Thymus (tissue), 11 donors: ENCODE data around the gene KAZN. TPM values are rescaled to one million over a fixed set of nuclear protein-coding genes. Genes with fewer than 3 reads are reported as not detected.

Experiments used
- DNase-seq, 9 donors: peaks; one replicate each; pipeline ENCODE4 v3.0.0-alpha.2; 2013; ENCODE audit warnings: low spot score in 9 of 9, low read depth in 6 of 9, missing footprints in 1 of 9
- H3K27ac ChIP-seq, 2 donors: one replicate each; pipeline ENCODE4 v1.5.1; 2013; ENCODE audit warnings: control low read depth in 1 of 2, low read depth in 1 of 2, low read length in 1 of 2, mild to moderate bottlenecking in 1 of 2, moderate library complexity in 1 of 2
- H3K27me3 ChIP-seq, 2 donors: one replicate each; pipeline ENCODE4 v1.5.1; 2013; ENCODE audit warnings: low read length in 1 of 2; ENCODE audit not compliant: control insufficient read depth in 2 of 2, insufficient read depth in 1 of 2
- H3K36me3 ChIP-seq, 2 donors: one replicate each; pipeline ENCODE4 v1.5.1; 2013; ENCODE audit warnings: low read length in 1 of 2, mild to moderate bottlenecking in 1 of 2, moderate library complexity in 1 of 2; ENCODE audit not compliant: control insufficient read depth in 2 of 2, insufficient read depth in 2 of 2
- H3K4me1 ChIP-seq, 2 donors: one replicate each; pipeline ENCODE4 v1.5.1; 2013; ENCODE audit warnings: low read length in 2 of 2; ENCODE audit not compliant: control insufficient read depth in 2 of 2, insufficient read depth in 2 of 2
- H3K4me3 ChIP-seq, 2 donors: one replicate each; pipeline ENCODE4 v1.5.1; 2013; ENCODE audit warnings: low read length in 2 of 2, control low read depth in 1 of 2, mild to moderate bottlenecking in 1 of 2
- H3K9me3 ChIP-seq, 2 donors: one replicate each; pipeline ENCODE4 v1.5.1; 2013; ENCODE audit warnings: low read length in 1 of 2, mild to moderate bottlenecking in 1 of 2; ENCODE audit not compliant: control insufficient read depth in 2 of 2, insufficient read depth in 1 of 2
- WGBS: extraction: QIAGEN DNeasy Blood & Tissue Kit; methylation state at CpG from one replicate; pipeline ENCODE4 v1.1.7; 2013; 5-methylcytosine and 5-hydroxymethylcytosine counted together
- polyA plus RNA-seq: library from polyadenylated mRNA; stranded (reverse); fragments of 200-250 nt; gene quantifications from one replicate; pipeline ENCODE4 v1.2.3, GENCODE V29; 2013
- total RNA-seq: library from RNA; stranded (reverse); fragments of 120-200 nt; gene quantifications from one replicate; pipeline ENCODE4 v1.2.4, GENCODE V29; 2013
- donor health status: healthy.

KAZN gene
- total and polyA plus RNA-seq, 2 donors, result 1.3 to 5.7 TPM

GRCh38 chr1:15089258-15089992 is 490.9 kb downstream of the KAZN start:
- Histone ChIP-seq H3K4me1 (peaks cover 0 to 17% of the 10 kb centered on the region in 2 donors), H3K27ac (peak overlapping the region in 1 of 2 donors; percentile 41), H3K9me3 (no peaks in the 10 kb centered on the region), H3K27me3 (no peaks in the 10 kb centered on the region), H3K36me3 (no peaks in the 10 kb centered on the region), H3K4me3 (no peak overlapping the region)
- WGBS, result 55% methylated on average over 4 of the region's 4 CpGs
- peak in 2 of 9 donors; percentile 7 to 59 for DNase-seq

- WGBS, result 10% methylated on average over 13 of the region's 13 CpGs
- peak; percentile 26 to 80 (median 56) for DNase-seq
Observed at GRCh38 chr1:15090373-15090772, 491.9 kb downstream of the KAZN start.

GRCh38 chr1:15094056-15094455 is 495.6 kb downstream of the KAZN start:
- H3K36me3 ChIP-seq, result no peaks in the 10 kb centered on the region
- no peak overlapping the region for H3K27ac ChIP-seq
- no peak overlapping the region for H3K4me3 ChIP-seq
- DNase-seq, result no peak
- peaks cover 0 to 2% of the 10 kb centered on the region in 2 donors for H3K27me3 ChIP-seq
- peaks cover 0 to 16% of the 10 kb centered on the region in 2 donors for H3K4me1 ChIP-seq
- WGBS, result 97% methylated on average over 16 of the region's 16 CpGs
- H3K9me3 ChIP-seq, result no peaks in the 10 kb centered on the region

More at GRCh38 chr1:15090373-15090772, 491.9 kb downstream of the KAZN start:
- H3K27ac ChIP-seq, result peak overlapping the region in 1 of 2 donors; percentile 41
- no peak overlapping the region for H3K4me3 ChIP-seq
- H3K36me3 ChIP-seq, result no peaks in the 10 kb centered on the region
- H3K4me1 ChIP-seq, result peaks cover 0 to 17% of the 10 kb centered on the region in 2 donors
- H3K27me3 ChIP-seq, result no peaks in the 10 kb centered on the region
- H3K9me3 ChIP-seq, result no peaks in the 10 kb centered on the region

GRCh38 chr1:15094719-15095495 is 496.4 kb downstream of the KAZN start:
- peaks cover 0 to 10% of the 10 kb centered on the region in 2 donors for H3K4me1 ChIP-seq
- DNase-seq, result no peak
- no peak overlapping the region for H3K4me3 ChIP-seq
- no peaks in the 10 kb centered on the region for H3K9me3 ChIP-seq
- 96% methylated on average over 26 of the region's 26 CpGs for WGBS
- H3K27me3 ChIP-seq, result peaks cover 0 to 4% of the 10 kb centered on the region in 2 donors
- no peaks in the 10 kb centered on the region for H3K36me3 ChIP-seq
- H3K27ac ChIP-seq, result no peak overlapping the region

GRCh38 chr1:15095496-15095875 is 497.0 kb downstream of the KAZN start:
- WGBS, result 84% methylated on average over 6 of the region's 6 CpGs
- H3K9me3 ChIP-seq, result no peaks in the 10 kb centered on the region
- H3K36me3 ChIP-seq, result no peaks in the 10 kb centered on the region
- DNase-seq, result no peak
- peaks cover 0 to 8% of the 10 kb centered on the region in 2 donors for H3K27me3 ChIP-seq
- H3K4me3 ChIP-seq, result no peak overlapping the region
- H3K4me1 ChIP-seq, result peaks cover 0 to 4% of the 10 kb centered on the region in 2 donors
- no peak overlapping the region for H3K27ac ChIP-seq

- peaks cover 0 to 13% of the 10 kb centered on the region in 2 donors for H3K27me3 ChIP-seq
- H3K4me3 ChIP-seq, result no peak overlapping the region
- H3K27ac ChIP-seq, result no peak overlapping the region
- peaks cover 0 to 2% of the 10 kb centered on the region in 2 donors for H3K4me1 ChIP-seq
- no peak for DNase-seq
- 96% methylated on average over 7 of the region's 7 CpGs for WGBS
- no peaks in the 10 kb centered on the region for H3K9me3 ChIP-seq
- no peaks in the 10 kb centered on the region for H3K36me3 ChIP-seq
Observed at GRCh38 chr1:15096293-15096692, 497.8 kb downstream of the KAZN start.

GRCh38 chr1:15098176-15099125 is 500.0 kb downstream of the KAZN start:
- DNase-seq, result no peak
- Histone ChIP-seq H3K36me3 (no peaks in the 10 kb centered on the region), H3K9me3 (no peaks in the 10 kb centered on the region), H3K4me3 (no peak overlapping the region), H3K27me3 (peaks cover 0 to 16% of the 10 kb centered on the region in 2 donors), H3K27ac (no peak overlapping the region), H3K4me1 (peaks cover 0 to 2% of the 10 kb centered on the region in 2 donors)
- 96% methylated on average over 15 of the region's 15 CpGs for WGBS

GRCh38 chr1:15099441-15100120 is 501.1 kb downstream of the KAZN start:
- Histone ChIP-seq H3K36me3 (no peaks in the 10 kb centered on the region), H3K4me1 (peaks cover 0 to 2% of the 10 kb centered on the region in 2 donors), H3K9me3 (no peaks in the 10 kb centered on the region), H3K4me3 (no peak overlapping the region), H3K27ac (no peak overlapping the region), H3K27me3 (peaks cover 0 to 16% of the 10 kb centered on the region in 2 donors)
- no peak for DNase-seq
- 69% methylated on average over 15 of the region's 15 CpGs for WGBS
